HepG2 (cell line): ENCODE results near the gene TMIGD2. TPM values are rescaled to one million over a fixed set of nuclear protein-coding genes. Genes with fewer than 3 reads are reported as not detected.

Experiments used
- ADNP ChIP-seq: sonication (generic); formaldehyde crosslinking; IDR thresholded peaks from 2 replicates; pipeline ENCODE4 v1.4.0; 2020; ENCODE audit warnings: missing genetic modification reagents
- BCL6 ChIP-seq: IDR thresholded peaks from 2 replicates; pipeline ENCODE4 v1.6.1; 2016; ENCODE audit warnings: missing genetic modification reagents, missing compliant biosample characterization
- MIER3 ChIP-seq: IDR thresholded peaks from 2 replicates; pipeline ENCODE4 v1.6.1; 2016; ENCODE audit warnings: missing compliant biosample characterization, borderline replicate concordance
- MLX ChIP-seq: IDR thresholded peaks from 2 replicates; pipeline ENCODE4 v1.6.1; 2016
- PHB2 ChIP-seq: fragments of 450-650 bp; IDR thresholded peaks from 2 replicates; pipeline ENCODE4 v1.6.1; 2018; ENCODE audit not compliant: partially characterized antibody
- ZNF318 ChIP-seq: sonication (generic); formaldehyde crosslinking; IDR thresholded peaks from 2 replicates; pipeline ENCODE4 v1.4.0; 2020; ENCODE audit warnings: mild to moderate bottlenecking, missing genetic modification reagents
- polyA plus RNA-seq, 8 experiments: library from polyadenylated mRNA; depleted of rRNA in 3 of 8; stranded (reverse) in 7 of 8; unstranded in 1 of 8; fragments of >200 nt; fragmentation: Illumina TruSeq in 4 of 8; extraction: Trizol in 4 of 8; gene quantifications; 2 replicates each; pipeline versions ENCODE4 v1.2.1 to v1.2.3, GENCODE V29; 2011 to 2016; ENCODE audit warnings: low read depth in 4 of 8, missing spikeins in 1 of 8, mixed read lengths in 1 of 8; ENCODE audit not compliant: insufficient read depth in 1 of 8
- total RNA-seq, 5 experiments: library from RNA; depleted of rRNA; stranded (reverse); fragments of >200 nt; fragmentation: Illumina TruSeq; extraction: Trizol; gene quantifications; 2 replicates each; pipeline ENCODE4 v1.2.3, GENCODE V29; 2016; ENCODE audit warnings: low read depth in 1 of 5
- TF ChIP-seq, protein P1 (sequence below): sonication (generic); formaldehyde crosslinking; IDR thresholded peaks from 2 replicates; pipeline ENCODE4 v1.4.0; 2020; ENCODE audit warnings: missing genetic modification reagents, borderline replicate concordance
- TF ChIP-seq, protein P2 (sequence below): sonication (generic); formaldehyde crosslinking; IDR thresholded peaks from 2 replicates; pipeline ENCODE4 v1.9.0; 2022; ENCODE audit warnings: missing genetic modification reagents, mild to moderate bottlenecking, borderline replicate concordance

The TMIGD2 gene
- total and polyA plus RNA-seq, 2 of the 13 experiments (the other 11 are each of a cell fraction or from before 2014, with no cell fraction given) = 0.11 to 1.0 TPM

DNA sequence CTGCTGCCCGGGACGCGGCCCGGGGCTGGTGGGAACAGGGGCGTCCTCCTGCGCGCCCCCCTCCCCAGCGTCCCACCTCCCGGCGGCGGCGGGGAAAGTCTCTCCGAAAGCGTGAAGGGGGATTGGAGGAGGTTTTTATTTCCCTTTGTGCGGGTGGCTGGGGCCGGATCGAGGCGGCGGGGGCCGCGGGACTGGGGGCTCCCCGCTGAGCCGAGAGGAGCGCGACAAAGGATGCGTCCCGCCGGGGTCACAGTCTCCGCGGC lies 23.0 kb downstream of the TMIGD2 start (continued):
- TF ChIP-seq, protein P1, sequence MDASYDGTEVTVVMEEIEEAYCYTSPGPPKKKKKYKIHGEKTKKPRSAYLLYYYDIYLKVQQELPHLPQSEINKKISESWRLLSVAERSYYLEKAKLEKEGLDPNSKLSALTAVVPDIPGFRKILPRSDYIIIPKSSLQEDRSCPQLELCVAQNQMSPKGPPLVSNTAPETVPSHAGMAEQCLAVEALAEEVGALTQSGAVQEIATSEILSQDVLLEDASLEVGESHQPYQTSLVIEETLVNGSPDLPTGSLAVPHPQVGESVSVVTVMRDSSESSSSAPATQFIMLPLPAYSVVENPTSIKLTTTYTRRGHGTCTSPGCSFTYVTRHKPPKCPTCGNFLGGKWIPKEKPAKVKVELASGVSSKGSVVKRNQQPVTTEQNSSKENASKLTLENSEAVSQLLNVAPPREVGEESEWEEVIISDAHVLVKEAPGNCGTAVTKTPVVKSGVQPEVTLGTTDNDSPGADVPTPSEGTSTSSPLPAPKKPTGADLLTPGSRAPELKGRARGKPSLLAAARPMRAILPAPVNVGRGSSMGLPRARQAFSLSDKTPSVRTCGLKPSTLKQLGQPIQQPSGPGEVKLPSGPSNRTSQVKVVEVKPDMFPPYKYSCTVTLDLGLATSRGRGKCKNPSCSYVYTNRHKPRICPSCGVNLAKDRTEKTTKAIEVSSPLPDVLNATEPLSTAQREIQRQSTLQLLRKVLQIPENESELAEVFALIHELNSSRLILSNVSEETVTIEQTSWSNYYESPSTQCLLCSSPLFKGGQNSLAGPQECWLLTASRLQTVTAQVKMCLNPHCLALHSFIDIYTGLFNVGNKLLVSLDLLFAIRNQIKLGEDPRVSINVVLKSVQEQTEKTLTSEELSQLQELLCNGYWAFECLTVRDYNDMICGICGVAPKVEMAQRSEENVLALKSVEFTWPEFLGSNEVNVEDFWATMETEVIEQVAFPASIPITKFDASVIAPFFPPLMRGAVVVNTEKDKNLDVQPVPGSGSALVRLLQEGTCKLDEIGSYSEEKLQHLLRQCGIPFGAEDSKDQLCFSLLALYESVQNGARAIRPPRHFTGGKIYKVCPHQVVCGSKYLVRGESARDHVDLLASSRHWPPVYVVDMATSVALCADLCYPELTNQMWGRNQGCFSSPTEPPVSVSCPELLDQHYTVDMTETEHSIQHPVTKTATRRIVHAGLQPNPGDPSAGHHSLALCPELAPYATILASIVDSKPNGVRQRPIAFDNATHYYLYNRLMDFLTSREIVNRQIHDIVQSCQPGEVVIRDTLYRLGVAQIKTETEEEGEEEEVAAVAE = no peak
- TF ChIP-seq ADNP (CRISPR knock-in tag) = no peak
- no peak for TF ChIP-seq BCL6 (CRISPR knock-in tag)
- no peak for TF ChIP-seq MIER3 (CRISPR knock-in tag)
- TF ChIP-seq PHB2 = no peak
- no peak for TF ChIP-seq MLX (CRISPR knock-in tag)
- no peak for TF ChIP-seq ZNF318 (CRISPR knock-in tag)
- TF ChIP-seq, protein P2, sequence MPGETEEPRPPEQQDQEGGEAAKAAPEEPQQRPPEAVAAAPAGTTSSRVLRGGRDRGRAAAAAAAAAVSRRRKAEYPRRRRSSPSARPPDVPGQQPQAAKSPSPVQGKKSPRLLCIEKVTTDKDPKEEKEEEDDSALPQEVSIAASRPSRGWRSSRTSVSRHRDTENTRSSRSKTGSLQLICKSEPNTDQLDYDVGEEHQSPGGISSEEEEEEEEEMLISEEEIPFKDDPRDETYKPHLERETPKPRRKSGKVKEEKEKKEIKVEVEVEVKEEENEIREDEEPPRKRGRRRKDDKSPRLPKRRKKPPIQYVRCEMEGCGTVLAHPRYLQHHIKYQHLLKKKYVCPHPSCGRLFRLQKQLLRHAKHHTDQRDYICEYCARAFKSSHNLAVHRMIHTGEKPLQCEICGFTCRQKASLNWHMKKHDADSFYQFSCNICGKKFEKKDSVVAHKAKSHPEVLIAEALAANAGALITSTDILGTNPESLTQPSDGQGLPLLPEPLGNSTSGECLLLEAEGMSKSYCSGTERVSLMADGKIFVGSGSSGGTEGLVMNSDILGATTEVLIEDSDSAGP (CRISPR knock-in tag) = no peak
